ENCODE measurements around the gene ERC2.

GRCh38 chr3:56411166-56411565, 57.1 kb downstream of the ERC2 start:
- no peak for TF ChIP-seq CTCF (IDR thresholded peaks at IDR 0.05; ENCODE audit: low read depth, low read length)
- TF ChIP-seq POLR2A (IDR thresholded peaks at IDR 0.05; ENCODE audit: extremely low read depth, insufficient read length): no peak

Measured in NB4 (cell line).